HG03159 (cell line): ENCODE measurements around the gene HOXD12.

Source experiments
- ATAC-seq: cut with Tn5 transposase; IDR thresholded peaks from one replicate; pipeline ENCODE4 v1.9.1; 2021; ENCODE audit warnings: mild to moderate bottlenecking, moderate library complexity; ENCODE audit not compliant: unreplicated experiment

HOXD12 gene

GRCh38 chr2:176080540-176081375 lies 18.8 kb upstream of the HOXD12 start:
- no peak for ATAC-seq

DNA sequence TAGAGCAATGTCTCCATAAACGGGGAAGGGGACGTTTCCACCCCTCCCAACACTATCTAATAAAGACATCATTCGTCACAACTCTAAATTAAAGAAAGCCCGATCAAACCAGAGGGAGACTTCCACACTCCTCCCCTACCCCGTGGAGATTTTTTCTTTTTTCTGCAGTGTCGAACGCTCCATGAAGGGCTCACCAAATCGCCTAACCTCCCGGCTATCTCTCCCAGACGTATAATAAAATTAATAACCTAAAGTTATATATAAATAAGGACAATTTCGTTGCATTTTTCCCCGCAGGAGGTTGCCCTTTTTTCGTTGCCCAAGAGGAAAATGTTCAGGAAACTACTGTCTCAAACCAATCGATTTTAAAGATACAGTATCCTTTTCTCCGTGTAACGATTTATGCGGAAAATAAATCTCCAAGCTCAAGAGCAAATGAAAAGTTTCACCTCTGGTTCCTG lies 18.2 kb upstream of the HOXD12 start:
- ATAC-seq: no peak

- no peak for ATAC-seq
These were observed 17.6 kb upstream of the HOXD12 start for GRCh38 chr2:176081837-176082524.

GRCh38 chr2:176082525-176082823 lies 17.1 kb upstream of the HOXD12 start:
- ATAC-seq: no peak

DNA sequence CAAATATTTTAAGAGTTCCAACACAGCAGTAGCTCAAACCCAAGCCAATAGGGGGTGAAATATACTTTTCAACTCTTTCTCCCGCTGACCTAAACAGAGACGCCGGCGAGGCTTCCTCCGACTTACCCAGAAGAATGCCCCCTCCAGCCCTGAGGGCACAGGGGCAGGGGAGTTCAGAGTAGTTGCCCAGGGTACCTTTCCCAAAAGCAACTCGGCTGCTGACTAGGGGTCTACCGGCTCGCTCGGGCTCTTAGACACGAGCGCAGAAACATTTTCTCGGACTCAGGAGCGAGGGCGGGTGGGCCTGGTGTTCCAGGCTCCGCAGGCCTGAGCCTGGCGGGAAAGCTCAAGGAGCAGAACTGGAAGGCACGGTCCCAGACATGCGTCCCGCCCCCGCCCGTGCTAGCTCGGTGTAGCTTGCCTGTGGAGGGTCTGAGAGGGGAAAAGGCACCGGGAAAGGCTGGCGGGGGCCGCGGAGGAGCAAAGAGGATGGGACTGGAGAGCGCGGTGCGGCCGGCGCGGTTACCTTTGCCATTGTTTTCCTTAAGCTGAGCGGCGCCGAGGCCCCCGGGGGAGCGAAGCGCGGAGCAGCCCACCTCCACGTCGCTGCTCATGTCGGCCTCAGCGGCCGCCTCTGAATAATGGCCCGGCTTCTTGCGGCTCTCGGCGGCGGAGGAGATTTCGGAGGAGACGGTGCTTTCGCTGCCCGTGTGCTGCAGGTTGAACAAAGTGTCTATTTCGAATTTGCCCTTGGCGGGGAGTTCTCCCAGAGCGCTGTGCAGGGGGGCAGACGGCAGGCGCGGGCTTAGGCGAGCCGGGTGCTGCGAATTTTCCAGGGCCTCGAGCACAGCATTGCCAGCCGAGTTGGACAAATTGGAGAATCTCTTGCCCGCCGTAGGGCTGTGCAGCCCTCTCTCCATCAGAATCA lies 16.5 kb upstream of the HOXD12 start:
- no peak for ATAC-seq

DNA sequence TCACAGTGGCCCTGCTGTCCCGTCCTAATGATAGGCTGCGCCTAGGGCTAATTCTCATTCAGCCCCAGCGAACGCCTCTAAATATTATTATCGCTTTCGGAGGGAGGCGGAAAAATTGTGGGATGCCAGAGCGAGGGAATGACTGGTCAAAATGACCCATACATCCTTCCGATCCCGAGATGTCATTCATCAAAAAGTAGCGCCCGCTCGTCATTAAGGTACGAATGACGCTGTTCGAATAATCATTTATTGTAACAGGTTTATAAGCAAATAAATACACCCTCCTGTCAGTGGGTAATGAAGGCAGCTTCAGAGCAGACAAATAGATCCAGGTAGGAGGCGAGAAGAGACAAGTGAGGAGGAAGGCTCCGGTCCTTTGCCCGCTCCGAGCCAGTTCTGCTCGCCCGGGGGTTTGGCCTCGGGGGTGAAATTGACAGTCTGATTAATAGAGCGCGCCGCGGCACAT lies 15.8 kb upstream of the HOXD12 start, which contains the start of gene EVX2:
TSS of gene EVX2 (minus strand) at position 167 of the 466 bp plus-strand sequence. CDS start 186 bp downstream, outside the sequence.
- ATAC-seq: no peak

GRCh38 chr2:176084611-176085119 lies 14.9 kb upstream of the HOXD12 start:
- no peak for ATAC-seq

DNA sequence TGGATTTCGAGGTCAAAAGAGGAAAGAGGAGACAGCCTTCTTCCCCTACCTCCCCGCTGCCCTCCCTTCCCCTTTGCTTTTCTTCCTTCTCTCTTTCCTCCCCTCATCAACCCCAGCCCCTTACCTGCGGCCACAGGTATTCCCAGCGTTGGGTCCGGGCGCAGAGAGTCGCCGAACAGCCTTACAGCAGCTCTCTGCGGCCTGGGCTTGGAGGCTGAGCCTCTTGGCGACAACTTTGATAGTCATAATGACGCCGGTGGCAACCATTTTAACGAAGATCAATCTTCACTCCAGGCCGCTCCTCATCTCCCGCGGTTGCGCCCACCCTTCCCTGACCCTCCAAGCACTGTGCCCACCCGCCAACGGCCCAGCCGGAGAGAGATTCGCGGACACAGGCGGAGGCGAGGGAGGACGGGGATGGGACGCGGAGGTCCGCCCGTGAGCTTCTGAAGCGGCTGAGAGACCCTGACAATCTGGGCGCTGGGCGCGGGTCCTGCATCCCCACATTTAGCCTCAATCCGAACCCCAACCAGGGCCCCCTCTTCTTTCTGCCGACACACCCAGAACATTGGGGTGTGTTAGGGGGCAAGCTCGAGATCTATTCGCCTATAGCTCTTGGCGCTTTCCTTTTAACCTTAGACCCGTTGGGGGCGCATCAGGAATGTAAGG lies 14.3 kb upstream of the HOXD12 start:
- ATAC-seq: no peak

GRCh38 chr2:176085861-176086771 lies 13.5 kb upstream of the HOXD12 start:
- no peak for ATAC-seq

- ATAC-seq: no peak
These were observed 12.1 kb upstream of the HOXD12 start for GRCh38 chr2:176087330-176088047.

- ATAC-seq: no peak
These were observed 11.3 kb upstream of the HOXD12 start for GRCh38 chr2:176088048-176088936.

- ATAC-seq: no peak
These were observed 10.4 kb upstream of the HOXD12 start for GRCh38 chr2:176088937-176089842.

DNA sequence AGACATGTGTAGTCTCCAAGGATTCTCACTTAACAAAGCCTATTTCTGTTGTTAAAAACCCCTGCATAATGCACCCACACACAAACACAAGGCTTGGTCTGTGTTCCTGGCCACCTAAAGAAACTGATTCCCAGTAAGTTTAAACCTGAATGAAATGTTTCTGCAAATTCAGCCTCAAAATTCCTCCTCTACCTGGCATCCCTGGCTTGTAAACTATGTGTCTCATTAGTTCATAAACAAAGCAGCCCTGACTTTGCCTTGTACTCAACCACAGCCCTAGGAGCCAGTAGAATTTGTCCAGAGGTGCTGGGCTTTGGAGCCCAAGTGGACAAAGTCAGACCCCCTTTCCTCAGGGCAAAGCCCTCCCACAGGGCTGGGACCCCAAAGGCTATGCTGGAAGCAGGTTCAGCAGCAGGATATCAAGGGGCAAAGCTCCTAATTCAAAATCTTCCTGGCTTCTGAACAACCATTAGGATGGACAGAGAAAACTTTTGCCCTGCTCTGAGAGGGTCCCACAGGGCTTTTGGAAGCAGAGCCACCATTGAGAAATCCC lies 9.7 kb upstream of the HOXD12 start:
- no peak for ATAC-seq

- ATAC-seq: no peak
These were observed 8.7 kb upstream of the HOXD12 start for GRCh38 chr2:176090862-176091261.

DNA sequence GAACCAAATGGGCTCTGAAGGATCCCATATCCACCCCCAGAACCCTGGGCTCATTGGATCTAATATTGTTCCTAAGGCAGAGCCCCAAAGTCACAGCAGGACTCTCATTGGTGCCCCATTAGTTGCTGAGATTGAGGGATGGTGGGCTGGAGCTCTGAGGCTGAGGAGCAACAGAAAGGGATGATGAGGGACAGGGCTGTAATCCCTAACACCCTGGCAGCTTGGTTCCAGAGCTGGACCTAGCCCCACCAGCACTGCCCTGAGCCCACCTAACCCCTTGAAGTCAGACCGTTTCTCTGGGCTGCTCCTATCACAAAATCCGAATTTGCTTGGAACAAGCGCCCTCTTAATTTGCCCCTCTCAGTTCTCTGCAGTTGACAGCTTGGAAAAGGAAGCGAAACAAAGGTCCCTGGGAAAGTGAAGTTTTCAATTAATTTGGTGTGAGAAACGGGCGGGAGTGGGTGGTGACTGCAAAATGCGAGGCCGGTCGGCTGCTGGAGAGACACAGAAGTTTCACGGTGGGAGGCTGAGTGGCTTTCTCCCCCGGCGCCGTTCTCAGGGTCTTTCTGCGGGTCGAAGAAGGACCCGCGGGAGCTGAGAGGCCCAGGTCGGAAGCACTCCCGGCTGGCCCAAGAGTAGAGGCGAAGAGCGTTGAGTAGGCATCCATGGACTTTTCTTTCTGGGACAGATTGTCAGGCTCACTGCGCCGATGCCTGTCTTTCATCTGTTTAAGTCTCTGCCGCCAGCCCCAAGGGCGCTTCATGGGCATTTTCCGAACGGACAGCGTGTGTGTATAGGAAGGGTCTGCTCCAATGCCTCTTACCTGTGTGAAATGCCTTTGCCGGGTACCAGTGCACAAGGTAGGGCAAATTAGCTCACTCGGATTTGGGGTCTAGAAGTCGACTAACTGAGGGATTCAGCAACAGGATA lies 8.0 kb upstream of the HOXD12 start:
- ATAC-seq: no peak
